PFSK-1 (cell line): ENCODE results near the gene CCL22.

Experiments
- FOXP2 ChIP-seq: optimal IDR thresholded peaks from 2 replicates; pipeline ENCODE3; 2011; ENCODE audit warnings: borderline replicate concordance, control low read depth, inconsistent platforms; ENCODE audit not compliant: insufficient read depth; ENCODE audit errors: extremely low read length, extremely low read depth
- POLR2AphosphoS5 ChIP-seq: IDR thresholded peaks from 2 replicates; pipeline ENCODE4 v1.6.1; 2012; ENCODE audit warnings: low read depth, mild to moderate bottlenecking, control low read depth, low read length, moderate library complexity
- SIN3A ChIP-seq: IDR thresholded peaks from 2 replicates; pipeline ENCODE4 v1.6.1; 2012; ENCODE audit warnings: mild to moderate bottlenecking, low read length, moderate library complexity, borderline replicate concordance; ENCODE audit not compliant: insufficient read depth
- TAF1 ChIP-seq: IDR thresholded peaks from 2 replicates; pipeline ENCODE4 v1.6.1; 2012; ENCODE audit warnings: low read length, control low read depth, borderline replicate concordance; ENCODE audit not compliant: insufficient read depth
- TF ChIP-seq, protein P1 (sequence below), 2 experiments: IDR thresholded peaks; 2 replicates each; pipeline versions ENCODE4 v1.6.1 to v1.8.0; 2011 to 2012; ENCODE audit warnings: low read depth in 2 of 2, low read length in 2 of 2, control low read depth in 1 of 2, inconsistent platforms in 1 of 2, mild to moderate bottlenecking in 1 of 2, moderate library complexity in 1 of 2; ENCODE audit not compliant: insufficient read depth in 1 of 2

The CCL22 gene

DNA sequence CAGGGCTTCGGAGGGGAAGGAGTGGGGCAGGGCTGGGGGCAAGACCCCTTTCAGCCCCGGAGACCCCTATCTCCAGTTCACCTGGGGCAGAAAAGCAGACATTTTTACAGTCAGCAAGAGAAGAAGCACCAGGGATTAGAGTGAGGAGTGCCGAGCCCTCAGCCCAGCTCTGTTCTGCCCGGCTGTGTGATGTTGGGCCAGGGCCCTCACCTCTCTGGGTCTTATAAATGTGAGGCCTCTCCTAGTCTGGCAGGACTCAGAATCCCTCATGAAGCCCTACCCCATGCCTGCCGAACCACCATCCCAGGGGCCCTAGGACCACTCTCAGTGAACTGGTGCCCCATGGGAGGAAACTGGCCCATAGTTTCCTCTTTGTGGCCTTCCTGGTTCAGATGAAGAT, 26.5 kb downstream of the CCL22 start:
- no peak for TF ChIP-seq FOXP2
- TF ChIP-seq, protein P1, sequence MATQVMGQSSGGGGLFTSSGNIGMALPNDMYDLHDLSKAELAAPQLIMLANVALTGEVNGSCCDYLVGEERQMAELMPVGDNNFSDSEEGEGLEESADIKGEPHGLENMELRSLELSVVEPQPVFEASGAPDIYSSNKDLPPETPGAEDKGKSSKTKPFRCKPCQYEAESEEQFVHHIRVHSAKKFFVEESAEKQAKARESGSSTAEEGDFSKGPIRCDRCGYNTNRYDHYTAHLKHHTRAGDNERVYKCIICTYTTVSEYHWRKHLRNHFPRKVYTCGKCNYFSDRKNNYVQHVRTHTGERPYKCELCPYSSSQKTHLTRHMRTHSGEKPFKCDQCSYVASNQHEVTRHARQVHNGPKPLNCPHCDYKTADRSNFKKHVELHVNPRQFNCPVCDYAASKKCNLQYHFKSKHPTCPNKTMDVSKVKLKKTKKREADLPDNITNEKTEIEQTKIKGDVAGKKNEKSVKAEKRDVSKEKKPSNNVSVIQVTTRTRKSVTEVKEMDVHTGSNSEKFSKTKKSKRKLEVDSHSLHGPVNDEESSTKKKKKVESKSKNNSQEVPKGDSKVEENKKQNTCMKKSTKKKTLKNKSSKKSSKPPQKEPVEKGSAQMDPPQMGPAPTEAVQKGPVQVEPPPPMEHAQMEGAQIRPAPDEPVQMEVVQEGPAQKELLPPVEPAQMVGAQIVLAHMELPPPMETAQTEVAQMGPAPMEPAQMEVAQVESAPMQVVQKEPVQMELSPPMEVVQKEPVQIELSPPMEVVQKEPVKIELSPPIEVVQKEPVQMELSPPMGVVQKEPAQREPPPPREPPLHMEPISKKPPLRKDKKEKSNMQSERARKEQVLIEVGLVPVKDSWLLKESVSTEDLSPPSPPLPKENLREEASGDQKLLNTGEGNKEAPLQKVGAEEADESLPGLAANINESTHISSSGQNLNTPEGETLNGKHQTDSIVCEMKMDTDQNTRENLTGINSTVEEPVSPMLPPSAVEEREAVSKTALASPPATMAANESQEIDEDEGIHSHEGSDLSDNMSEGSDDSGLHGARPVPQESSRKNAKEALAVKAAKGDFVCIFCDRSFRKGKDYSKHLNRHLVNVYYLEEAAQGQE (IDR thresholded peaks at IDR 0.05; ENCODE audit: insufficient read depth in 1 of 2, low read depth in 2 of 2, low read length in 2 of 2) = no peak
- TF ChIP-seq SIN3A = no peak
- TF ChIP-seq POLR2AphosphoS5 = no peak
- no peak for TF ChIP-seq TAF1

DNA sequence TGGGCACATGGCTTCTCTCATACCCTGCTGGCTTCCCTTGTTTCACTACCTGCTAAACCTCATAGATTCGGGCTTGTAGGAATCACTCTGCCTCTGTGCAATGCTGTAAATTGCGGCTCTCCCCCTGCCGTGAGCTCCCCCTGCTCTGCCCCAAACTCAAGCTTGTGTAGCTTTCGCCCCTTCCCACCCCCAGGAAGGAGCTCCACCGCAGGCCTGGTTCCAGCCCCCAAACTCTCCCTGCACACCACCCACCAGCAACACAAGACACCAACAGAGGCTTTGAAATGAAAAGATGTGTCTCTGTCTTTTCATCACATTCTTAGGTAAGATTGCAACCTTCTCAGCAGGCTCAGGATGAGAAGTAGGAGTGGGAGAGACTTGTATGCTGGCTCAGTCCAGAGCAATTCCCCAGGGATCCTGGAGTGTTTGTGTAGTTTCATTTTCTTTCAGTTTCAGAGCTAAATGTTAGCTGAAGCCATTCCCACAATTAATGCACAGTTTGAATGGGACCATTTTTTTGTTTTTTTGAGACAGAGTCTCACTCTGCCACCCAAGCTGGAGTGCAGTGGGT, 27.9 kb downstream of the CCL22 start:
- no peak for TF ChIP-seq FOXP2
- no peak for TF ChIP-seq TAF1
- TF ChIP-seq, protein P1 (IDR thresholded peaks at IDR 0.05; ENCODE audit: insufficient read depth in 1 of 2, low read depth in 2 of 2, low read length in 2 of 2) = no peak
- no peak for TF ChIP-seq SIN3A
- no peak for TF ChIP-seq POLR2AphosphoS5

DNA sequence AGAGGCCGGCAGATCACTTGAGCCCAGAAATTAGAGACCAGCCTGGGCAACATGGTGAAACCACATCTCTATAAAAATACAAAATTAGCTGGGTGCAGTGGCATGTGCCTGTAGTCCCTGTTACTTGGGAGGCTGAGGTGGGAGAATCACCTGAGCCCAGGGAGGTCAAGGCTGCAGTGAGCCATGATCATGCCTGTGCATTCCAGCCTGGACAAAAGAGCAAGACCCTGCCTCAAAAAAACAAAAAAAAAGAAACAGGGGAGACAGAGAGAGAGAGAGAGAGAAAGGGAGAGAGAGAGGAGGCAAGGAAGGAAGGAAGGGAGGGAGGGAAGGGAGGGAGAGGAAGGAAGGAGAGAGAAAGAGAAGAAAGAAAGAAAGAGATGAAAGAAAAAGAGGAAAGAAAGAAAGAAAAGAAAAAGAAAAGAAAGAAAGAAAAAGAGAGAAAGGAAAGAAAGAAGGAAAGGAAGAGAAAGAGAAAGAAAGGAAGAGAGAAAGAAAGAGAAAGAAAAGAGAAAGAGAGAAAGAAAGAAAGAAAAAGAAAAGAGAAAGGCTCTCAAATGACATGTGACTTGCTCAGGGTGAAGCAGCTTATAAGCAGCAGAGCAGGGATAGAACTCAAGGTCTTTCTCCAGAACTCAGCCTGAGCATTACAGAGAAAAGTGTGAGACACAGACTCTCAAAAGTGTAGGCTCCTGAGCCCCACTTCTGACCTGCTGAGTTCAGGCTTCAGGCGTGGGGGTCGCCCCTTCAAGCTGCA, 29.2 kb downstream of the CCL22 start:
- TF ChIP-seq FOXP2 (no peak), POLR2AphosphoS5 (no peak), TAF1 (no peak), SIN3A (no peak)
- TF ChIP-seq, protein P1 (IDR thresholded peaks at IDR 0.05; ENCODE audit: insufficient read depth in 1 of 2, low read depth in 2 of 2, low read length in 2 of 2) = no peak

DNA sequence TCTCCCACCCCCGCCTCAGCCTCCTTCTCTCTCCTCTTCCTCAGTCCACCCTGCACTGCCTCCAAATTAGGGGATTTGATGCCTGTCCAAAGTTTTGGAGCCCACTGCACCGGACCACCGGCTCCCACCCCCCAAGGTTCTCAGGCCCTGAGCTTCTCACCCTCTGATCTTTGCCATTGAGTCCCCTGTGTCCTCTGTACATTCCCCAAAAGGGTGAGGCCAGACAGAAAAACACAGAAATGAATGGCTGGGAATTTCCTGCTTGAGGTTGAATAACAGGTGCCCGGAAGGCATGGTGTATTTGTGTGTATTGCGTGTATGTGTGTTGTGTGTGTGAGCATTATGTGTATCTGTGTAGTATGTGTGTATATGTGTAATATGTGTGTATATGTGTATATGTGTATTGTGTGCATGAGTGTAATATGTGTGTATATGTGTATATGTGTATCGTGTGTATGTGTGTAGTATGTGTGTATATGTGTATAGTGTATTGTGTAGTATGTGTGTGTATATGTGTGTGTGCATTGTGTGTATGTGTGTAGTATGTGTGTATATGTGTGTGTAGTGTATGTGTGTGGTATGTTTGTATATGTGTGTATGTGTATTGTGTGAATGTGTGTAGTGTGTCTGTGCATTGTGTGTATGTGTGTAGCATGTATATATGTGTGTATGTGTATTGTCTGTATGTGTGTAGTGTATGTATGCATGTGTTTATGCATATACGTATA, 29.9 kb downstream of the CCL22 start:
- no peak for TF ChIP-seq POLR2AphosphoS5
- no peak for TF ChIP-seq TAF1
- no peak for TF ChIP-seq SIN3A
- TF ChIP-seq, protein P1 (IDR thresholded peaks at IDR 0.05; ENCODE audit: insufficient read depth in 1 of 2, low read depth in 2 of 2, low read length in 2 of 2) = no peak
- TF ChIP-seq FOXP2 = no peak
